Right cardiac atrium (tissue), 5 donors: ENCODE results near the gene BTNL8. TPM values are rescaled to one million over a fixed set of nuclear protein-coding genes. Genes with fewer than 3 reads are reported as not detected.

Experiments
- ATAC-seq, 2 donors: fragments of 200-7000 bp; cut with Tn5 transposase; one replicate each; pipeline versions ENCODE4 v1.8.0 to v1.9.1; 2020; ENCODE audit warnings: moderate library complexity in 2 of 2, mild to moderate bottlenecking in 1 of 2
- DNase-seq, 3 donors: peaks; one replicate each; pipeline ENCODE4 v3.0.0-alpha.2; 2020
- H3K27ac ChIP-seq: one replicate; pipeline ENCODE4 v1.5.1; 2013; ENCODE audit warnings: mild to moderate bottlenecking, low read length, control low read depth, moderate library complexity
- H3K27me3 ChIP-seq: one replicate; pipeline ENCODE4 v1.6.1; 2013; ENCODE audit not compliant: control insufficient read depth, insufficient read depth
- H3K4me1 ChIP-seq: one replicate; pipeline ENCODE4 v1.6.1; 2013; ENCODE audit warnings: low read length; ENCODE audit not compliant: control insufficient read depth, insufficient read depth
- H3K4me3 ChIP-seq: one replicate; pipeline ENCODE4 v1.5.1; 2013; ENCODE audit warnings: low read length, control low read depth
- H3K9me3 ChIP-seq: one replicate; pipeline ENCODE4 v1.6.1; 2013; ENCODE audit warnings: low read length; ENCODE audit not compliant: control insufficient read depth
- WGBS: extraction: QIAGEN DNeasy Blood & Tissue Kit; methylation state at CpG from one replicate; pipeline ENCODE4 v1.1.7; 2013; 5-methylcytosine and 5-hydroxymethylcytosine counted together
- intact Hi-C, 4 donors: fragments of 100-400 bp; cut with DNase I; formaldehyde crosslinking; loops; one replicate each; pipeline versions ENCODE4 v1.11.0 to v1.14.0; 2022 to 2023
- polyA plus RNA-seq: library from polyadenylated mRNA; stranded (reverse); fragments of 200-250 nt; gene quantifications from one replicate; pipeline ENCODE4 v1.2.3, GENCODE V29; 2013
- total RNA-seq, 4 donors: library from RNA; stranded (reverse); fragmentation: NEBNext Ultra II Directional; extraction: Animal tissue kit (Norgen Biotek cat#: 25700); gene quantifications; one replicate each; pipeline ENCODE4 v1.2.1, GENCODE V29; 2021
- donor health status: healthy with polysubstance abuse.
- donor health status: DM: no; HTN: yes; CAD: no.
- donor health status: DM: no; HTN: no; CAD: no.
- donor health status: DM: no; HTN: yes; CAD: no; lungs with severe emphysema.
- donor health status: DM: yes; HTN: yes; CAD: no.

Gene BTNL8
- total and polyA plus RNA-seq, 5 donors = 0.16 to 0.31 (median 0.24) TPM; not detected in 2

DNA sequence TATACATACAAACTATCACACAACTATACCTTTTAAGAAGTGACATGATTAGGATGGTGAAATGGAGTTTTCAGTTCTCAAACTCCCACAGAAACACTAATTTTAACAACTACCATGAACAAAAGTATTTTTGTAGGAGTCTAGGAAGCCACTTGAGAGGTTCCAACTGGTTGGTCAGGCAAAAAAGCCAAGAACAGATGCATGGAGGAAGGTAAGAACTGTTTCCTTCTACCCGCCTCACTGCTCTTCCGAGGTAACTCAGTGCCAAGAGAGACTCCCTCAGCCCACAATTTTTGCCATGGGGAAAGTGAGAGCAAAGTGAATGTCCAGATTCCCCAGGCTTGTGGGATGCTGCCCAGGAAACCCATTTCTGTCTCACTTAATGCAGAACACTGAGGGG, 15.7 kb downstream of the BTNL8 start:
- ATAC-seq (no peak), DNase-seq (no peak)
- 93% methylated on average over 2 of the region's 2 CpGs for whole genome bisulfite sequencing
- no peaks in the 10 kb centered on the region for H3K9me3 ChIP-seq
- H3K4me1 ChIP-seq = no peaks in the 10 kb centered on the region
- no peak overlapping the region for H3K27ac ChIP-seq
- H3K27me3 ChIP-seq = no peaks in the 10 kb centered on the region
- H3K4me3 ChIP-seq = no peak overlapping the region
- intact Hi-C loops = no loop called here

DNA sequence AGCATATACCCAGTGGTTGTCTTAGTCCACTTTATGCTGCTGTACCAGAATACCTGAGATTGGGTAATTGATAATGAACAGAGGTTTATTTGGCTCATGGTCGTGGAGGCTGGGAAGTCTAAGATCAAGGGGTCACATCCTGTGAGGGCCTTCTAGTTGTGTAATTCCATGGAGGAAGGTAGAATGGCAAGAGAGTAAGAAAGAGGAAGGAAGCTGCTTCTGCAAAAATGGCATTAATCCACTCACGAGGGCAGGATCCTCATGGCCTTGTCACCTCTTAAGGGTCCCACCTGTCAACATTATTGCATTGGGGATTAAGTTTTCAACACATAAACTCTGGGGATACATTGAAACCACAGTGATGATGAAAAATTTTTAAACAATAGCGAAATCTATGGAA, 17.0 kb downstream of the BTNL8 start:
- no peak overlapping the region for H3K27ac ChIP-seq

DNA sequence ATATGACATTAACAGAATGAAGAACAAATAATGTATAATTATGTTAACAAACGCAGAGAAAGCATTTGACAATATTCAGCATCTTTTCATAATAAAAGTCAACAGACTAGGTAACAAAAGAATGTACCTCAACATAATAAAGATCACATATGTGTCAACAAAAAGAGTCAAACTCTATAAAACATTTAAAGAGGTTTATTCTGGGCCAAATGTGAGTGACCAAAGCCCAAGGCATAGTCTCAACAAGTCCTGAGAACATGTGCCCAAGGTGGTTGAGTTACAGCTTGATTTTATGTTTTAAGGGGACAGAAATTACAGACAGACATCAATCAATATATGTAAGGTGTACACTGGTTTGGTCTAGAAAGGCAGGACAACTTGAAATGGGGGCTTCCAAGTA, 19.4 kb downstream of the BTNL8 start:
- no peak for ATAC-seq
- H3K4me1 ChIP-seq = no peaks in the 10 kb centered on the region
- H3K27me3 ChIP-seq = no peaks in the 10 kb centered on the region
- no peak overlapping the region for H3K27ac ChIP-seq
- no peak overlapping the region for H3K4me3 ChIP-seq
- WGBS = 78% methylated on average over 1 of the region's 1 CpG
- no peaks in the 10 kb centered on the region for H3K9me3 ChIP-seq
- DNase-seq = no peak
- intact Hi-C loops = no loop called here

More for the DNA sequence above, 17.0 kb downstream of the BTNL8 start:
- intact Hi-C loops = no loop called here
- Histone ChIP-seq H3K9me3 (no peaks in the 10 kb centered on the region), H3K4me1 (no peaks in the 10 kb centered on the region), H3K4me3 (no peak overlapping the region), H3K27me3 (no peaks in the 10 kb centered on the region)
- DNase-seq = no peak
- WGBS = 50% methylated on average over 3 of the region's 3 CpGs
- ATAC-seq = no peak

DNA sequence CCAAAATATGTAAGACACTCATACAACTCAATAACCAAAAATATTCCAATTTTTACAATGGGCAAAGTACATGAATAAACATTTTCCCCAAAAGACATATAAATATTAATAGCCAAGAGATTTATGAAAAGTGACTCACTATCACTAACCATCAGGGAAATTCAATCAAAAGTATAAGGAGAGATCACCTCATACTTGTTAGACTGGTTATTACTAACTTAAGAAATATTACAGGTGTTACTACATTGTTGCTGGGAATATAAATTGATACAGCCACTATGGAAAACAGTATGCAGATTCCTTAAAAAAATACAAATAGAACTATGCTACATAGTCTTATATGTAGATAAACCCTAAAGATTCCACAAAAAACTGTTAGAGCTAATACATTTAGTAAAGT, 21.8 kb downstream of the BTNL8 start:
- Histone ChIP-seq H3K27ac (no peak overlapping the region), H3K9me3 (peaks cover 5% of the 10 kb centered on the region), H3K27me3 (no peaks in the 10 kb centered on the region), H3K4me3 (no peak overlapping the region), H3K4me1 (no peaks in the 10 kb centered on the region)
- ATAC-seq (no peak), DNase-seq (no peak)
- intact Hi-C loops = no loop called here

DNA sequence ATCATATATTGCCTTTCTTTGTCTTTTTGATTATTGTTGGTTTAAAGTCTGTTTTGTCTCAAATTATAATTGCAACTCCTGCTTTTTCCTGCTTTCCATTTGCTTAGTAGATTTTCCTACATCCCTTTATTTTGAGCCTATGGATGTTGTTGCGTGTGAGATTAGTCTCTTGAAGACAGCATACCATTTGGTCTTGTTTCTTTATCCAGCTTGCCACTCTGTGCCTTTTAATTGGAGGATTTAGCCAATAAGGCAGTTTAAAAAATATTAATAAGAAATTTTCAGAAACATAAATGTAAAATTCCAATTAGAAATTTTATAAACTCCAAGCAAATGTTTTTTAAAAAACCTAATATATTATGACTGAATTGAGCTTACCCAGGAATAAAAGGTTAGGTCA, 24.0 kb downstream of the BTNL8 start:
- H3K4me1 ChIP-seq = no peaks in the 10 kb centered on the region
- H3K9me3 ChIP-seq = peaks cover 5% of the 10 kb centered on the region
- WGBS = 84% methylated on average over 1 of the region's 1 CpG
- intact Hi-C loops = no loop called here
- no peak for DNase-seq
- no peak overlapping the region for H3K4me3 ChIP-seq
- ATAC-seq = no peak
- H3K27me3 ChIP-seq = no peaks in the 10 kb centered on the region
- no peak overlapping the region for H3K27ac ChIP-seq

DNA sequence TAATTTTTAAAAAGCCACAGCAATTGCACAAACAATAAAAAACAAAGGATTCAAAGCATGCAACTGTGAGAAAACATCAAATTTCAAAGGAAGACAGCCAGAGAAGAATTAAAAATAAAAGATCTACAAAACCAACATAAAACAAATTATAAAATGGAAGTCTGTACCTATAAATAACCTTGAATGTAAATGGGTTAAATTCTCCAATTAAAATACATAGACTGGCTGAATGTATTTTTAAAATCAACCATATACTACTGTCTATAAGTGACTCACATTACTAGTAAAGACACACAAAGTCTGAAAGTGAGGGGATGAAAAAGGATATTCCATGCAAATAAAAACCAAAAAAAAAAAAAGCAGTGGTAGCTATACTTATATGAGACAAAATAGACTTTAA, 33.7 kb downstream of the BTNL8 start:
- no peak for DNase-seq
- intact Hi-C loops = no loop called here

DNA sequence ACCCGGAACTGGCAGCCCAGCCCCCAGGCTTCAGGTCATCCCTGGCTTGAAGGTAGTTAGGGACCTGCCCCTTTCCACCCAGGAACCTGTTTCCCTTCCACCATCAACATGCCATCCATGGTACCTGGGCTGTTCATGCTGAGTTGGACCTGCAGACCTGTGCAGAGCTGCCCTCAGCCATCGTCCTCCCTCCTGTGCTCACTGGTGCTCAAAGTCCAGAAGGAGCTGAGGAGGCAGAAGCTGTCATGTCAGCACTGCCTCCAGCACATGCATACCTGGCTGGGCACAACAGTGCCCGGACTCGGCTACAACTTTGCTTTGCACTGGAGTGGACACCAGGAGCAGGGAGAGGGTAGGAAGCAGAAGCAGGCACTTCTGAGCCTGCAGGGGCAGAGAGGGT, 36.2 kb downstream of the BTNL8 start:
- peaks cover 1% of the 10 kb centered on the region for H3K9me3 ChIP-seq
- ATAC-seq (no peak), DNase-seq (no peak)
- no peak overlapping the region for H3K4me3 ChIP-seq
- intact Hi-C loops = no loop called here
- H3K4me1 ChIP-seq = no peaks in the 10 kb centered on the region
- 72% methylated on average over 4 of the region's 4 CpGs for WGBS
- no peak overlapping the region for H3K27ac ChIP-seq
- H3K27me3 ChIP-seq = no peaks in the 10 kb centered on the region

More for the DNA sequence above, 33.7 kb downstream of the BTNL8 start:
- Histone ChIP-seq H3K27ac (no peak overlapping the region), H3K4me1 (no peaks in the 10 kb centered on the region), H3K9me3 (peaks cover 1% of the 10 kb centered on the region), H3K4me3 (no peak overlapping the region), H3K27me3 (no peaks in the 10 kb centered on the region)
- no peak for ATAC-seq

DNA sequence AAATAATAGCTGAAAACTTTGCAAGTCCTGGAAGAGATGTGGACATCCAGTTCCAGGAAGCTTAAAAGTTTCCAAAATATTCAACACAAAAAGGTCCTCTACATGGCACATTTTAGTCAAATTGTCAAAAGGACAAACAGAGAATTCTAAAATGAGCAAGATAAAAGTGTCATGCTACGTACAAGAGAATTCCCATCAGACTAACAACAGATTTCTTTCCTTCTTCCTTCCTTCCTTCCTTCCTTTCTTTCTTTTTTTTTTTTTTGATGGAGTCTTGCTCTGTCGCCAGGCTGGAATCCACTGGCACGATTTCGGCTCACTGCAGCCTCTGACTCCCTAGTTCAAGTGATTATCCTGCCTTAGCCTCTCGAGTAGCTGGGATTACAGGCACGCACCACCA, 39.3 kb downstream of the BTNL8 start:
- intact Hi-C loops = no loop called here
- Histone ChIP-seq H3K27me3 (no peaks in the 10 kb centered on the region), H3K27ac (no peak overlapping the region), H3K9me3 (peaks cover 1% of the 10 kb centered on the region), H3K4me1 (no peaks in the 10 kb centered on the region), H3K4me3 (no peak overlapping the region)
- DNase-seq (no peak), ATAC-seq (no peak)
- 80% methylated on average over 6 of the region's 6 CpGs for WGBS

DNA sequence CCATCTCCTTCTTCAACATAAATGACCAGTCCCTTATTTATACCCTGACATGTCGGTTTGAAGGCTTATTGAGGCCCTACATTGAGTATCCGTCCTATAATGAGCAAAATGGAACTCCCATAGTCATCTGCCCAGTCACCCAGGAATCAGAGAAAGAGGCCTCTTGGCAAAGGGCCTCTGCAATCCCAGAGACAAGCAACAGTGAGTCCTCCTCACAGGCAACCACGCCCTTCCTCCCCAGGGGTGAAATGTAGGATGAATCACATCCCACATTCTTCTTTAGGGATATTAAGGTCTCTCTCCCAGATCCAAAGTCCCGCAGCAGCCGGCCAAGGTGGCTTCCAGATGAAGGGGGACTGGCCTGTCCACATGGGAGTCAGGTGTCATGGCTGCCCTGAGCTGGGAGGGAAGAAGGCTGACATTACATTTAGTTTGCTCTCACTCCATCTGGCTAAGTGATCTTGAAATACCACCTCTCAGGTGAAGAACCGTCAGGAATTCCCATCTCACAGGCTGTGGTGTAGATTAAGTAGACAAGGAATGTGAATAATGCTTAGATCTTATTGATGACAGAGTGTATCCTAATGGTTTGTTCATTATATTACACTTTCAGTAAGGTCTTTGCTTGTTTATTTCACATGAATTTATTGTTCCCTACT, 51.5 kb downstream of the BTNL8 start:
- no peak for ATAC-seq
- Histone ChIP-seq H3K9me3 (no peaks in the 10 kb centered on the region), H3K27me3 (no peaks in the 10 kb centered on the region), H3K4me1 (no peaks in the 10 kb centered on the region), H3K27ac (no peak overlapping the region), H3K4me3 (no peak overlapping the region)
- 79% methylated on average over 6 of the region's 6 CpGs for WGBS
- intact Hi-C loops = no loop called here
- no peak for DNase-seq

DNA sequence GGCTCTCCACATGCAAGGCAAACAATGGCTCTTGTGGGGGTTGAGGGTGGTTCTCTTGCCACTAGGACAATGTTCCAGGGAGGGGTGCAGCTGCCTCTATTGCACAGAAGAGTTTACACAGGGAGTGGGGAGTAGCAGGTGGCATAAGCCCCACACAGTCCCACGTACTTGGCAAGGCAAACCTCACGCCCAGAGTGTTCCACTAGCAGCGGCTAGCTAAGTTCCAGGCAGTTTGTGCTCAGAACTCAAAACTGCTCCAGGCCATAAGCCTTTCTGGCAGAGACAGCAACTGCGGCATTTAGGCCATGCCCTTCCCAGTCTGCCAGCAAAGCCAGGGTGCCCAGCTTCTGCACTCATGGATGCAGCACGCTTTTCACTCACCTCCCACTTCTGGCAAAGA, 60.7 kb downstream of the BTNL8 start:
- Histone ChIP-seq H3K27ac (no peak overlapping the region), H3K9me3 (no peaks in the 10 kb centered on the region), H3K4me3 (no peak overlapping the region), H3K4me1 (no peaks in the 10 kb centered on the region), H3K27me3 (no peaks in the 10 kb centered on the region)
- ATAC-seq (no peak), DNase-seq (no peak)
- intact Hi-C loops = no loop called here
- 94% methylated on average over 5 of the region's 5 CpGs for WGBS

DNA sequence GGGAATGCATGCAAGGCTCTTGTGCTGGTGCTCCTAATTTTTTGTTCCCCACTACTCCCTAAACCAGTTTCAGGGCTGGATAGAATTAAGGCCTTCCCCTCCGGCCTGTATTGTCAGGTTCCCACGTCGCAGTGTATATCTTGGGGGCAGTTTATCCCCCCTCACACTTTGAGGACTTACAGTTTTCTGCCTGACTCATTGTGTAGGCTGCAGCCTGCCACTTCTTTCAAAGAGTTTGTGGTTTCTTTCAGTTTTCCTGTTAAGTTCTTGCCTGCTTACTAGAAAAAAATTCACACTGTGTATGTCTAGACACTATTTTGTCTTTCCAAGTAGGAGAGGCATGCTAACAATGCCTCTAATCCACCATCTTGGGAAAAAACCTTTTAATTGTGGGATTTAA, 61.2 kb downstream of the BTNL8 start:
- no peak overlapping the region for H3K27ac ChIP-seq
- H3K9me3 ChIP-seq = no peaks in the 10 kb centered on the region
- H3K4me3 ChIP-seq = no peak overlapping the region
- no peaks in the 10 kb centered on the region for H3K27me3 ChIP-seq
- WGBS = 61% methylated on average over 3 of the region's 3 CpGs
- H3K4me1 ChIP-seq = no peaks in the 10 kb centered on the region
- intact Hi-C loops = no loop called here
- no peak for DNase-seq
- ATAC-seq = no peak

DNA sequence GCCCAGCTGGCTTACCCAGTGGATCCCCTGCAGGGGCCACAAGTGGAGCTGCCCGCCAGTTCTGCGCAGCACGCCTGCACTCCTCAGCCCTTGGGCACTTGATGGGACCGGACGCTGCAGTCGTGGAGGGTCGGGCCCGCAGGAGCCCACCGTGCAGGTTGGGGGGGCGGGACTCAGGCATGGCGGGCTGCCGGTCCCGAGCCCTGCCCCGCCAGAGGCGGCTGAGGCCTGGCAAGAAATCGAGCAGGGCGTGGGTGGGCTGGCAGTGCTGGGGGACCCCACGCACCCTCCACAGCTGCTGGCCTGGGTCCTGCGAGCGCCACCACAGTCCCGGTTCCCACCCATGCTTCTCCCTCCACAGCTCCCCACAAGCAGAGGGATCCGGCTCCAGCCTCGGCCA, 70.4 kb downstream of the BTNL8 start:
- Histone ChIP-seq H3K9me3 (no peaks in the 10 kb centered on the region), H3K27ac (no peak overlapping the region), H3K4me1 (no peaks in the 10 kb centered on the region), H3K4me3 (no peak overlapping the region), H3K27me3 (no peaks in the 10 kb centered on the region)
- intact Hi-C loops = no loop called here
- WGBS = 97% methylated on average over 23 of the region's 23 CpGs
- no peak for ATAC-seq
- no peak for DNase-seq
